ENCODE results near the gene IGFBP2.

Gene IGFBP2

DNA sequence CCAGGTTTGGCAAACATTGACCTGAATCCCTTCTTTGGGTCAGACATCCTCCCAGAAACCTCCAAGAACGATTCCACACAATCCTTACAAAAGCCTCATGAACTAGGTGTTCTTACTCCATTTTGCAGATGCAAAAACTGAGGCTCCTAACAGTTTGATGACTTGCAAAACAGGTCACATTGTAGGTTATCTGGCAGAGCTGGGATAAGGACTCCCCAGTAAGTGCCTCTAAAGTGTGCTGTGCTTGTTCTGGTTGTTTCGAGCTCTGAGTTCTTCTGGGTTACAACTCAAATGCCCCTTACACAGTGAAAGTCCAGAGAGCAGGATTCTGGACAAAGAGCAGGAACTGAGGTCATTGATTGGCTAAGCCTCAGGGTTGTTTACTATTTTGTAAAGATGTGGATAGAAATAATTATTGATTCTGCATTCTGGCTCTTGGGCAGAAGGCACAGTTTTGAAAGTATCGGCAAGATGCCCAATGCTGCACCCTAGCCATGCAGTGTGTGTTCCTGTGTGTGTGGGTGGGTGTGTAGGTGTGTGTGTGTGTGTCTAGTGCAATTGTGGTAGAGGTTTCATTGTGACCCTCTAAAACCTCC lies 17.0 kb upstream of the IGFBP2 start:
- DNase-seq: no peak

DNA sequence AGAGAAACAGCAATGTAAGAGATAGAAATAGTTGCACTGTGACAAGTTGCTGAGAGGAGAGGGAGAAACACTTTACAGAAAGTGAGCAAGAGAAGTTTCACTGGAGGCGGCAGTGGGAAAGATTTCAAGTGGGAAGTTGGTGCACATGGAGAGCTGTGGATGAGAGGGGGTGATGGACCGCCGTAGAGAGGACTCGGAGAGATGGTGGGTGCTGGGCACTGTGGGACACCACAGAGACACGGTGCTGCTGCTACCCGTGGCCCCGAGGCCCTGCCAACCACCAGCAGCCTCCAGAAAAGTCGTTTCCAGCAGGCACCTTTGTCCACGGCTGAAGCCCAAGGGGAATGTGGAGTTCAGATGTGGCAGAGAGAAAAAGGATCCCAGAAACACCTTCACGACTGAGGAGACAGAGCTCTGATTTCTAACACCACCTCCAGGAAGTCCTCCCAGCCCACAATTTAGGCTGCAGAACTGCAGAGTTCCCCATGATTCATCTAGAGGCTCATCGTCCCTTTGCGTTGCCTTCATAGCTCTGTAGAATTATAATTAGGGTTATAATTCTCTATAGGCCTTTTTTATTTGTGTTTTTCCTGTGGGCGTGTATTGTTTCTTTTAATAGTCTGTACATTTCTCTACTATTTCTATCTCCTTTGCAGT lies 15.9 kb upstream of the IGFBP2 start:
- DNase-seq: no peak

DNA sequence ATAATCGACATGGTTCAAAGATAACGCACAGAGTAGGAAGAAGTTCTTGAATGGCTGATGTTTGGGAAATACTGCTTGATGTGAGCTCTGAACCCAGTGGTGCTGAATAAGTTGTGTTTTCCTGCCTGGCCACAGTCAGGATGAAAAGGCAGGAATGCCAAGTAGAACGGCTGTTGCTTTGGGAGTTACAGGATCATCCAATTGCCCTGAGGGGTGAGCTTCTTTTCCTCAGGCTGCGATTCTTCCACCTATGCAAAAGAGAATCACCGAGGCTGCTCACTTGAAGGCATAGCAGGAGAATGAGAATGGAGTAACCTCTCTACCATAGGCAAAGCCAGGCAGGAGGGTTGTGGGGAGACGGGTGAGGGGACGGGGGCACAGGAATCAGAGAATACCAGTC lies 14.4 kb upstream of the IGFBP2 start:
- no peak for DNase-seq

DNA sequence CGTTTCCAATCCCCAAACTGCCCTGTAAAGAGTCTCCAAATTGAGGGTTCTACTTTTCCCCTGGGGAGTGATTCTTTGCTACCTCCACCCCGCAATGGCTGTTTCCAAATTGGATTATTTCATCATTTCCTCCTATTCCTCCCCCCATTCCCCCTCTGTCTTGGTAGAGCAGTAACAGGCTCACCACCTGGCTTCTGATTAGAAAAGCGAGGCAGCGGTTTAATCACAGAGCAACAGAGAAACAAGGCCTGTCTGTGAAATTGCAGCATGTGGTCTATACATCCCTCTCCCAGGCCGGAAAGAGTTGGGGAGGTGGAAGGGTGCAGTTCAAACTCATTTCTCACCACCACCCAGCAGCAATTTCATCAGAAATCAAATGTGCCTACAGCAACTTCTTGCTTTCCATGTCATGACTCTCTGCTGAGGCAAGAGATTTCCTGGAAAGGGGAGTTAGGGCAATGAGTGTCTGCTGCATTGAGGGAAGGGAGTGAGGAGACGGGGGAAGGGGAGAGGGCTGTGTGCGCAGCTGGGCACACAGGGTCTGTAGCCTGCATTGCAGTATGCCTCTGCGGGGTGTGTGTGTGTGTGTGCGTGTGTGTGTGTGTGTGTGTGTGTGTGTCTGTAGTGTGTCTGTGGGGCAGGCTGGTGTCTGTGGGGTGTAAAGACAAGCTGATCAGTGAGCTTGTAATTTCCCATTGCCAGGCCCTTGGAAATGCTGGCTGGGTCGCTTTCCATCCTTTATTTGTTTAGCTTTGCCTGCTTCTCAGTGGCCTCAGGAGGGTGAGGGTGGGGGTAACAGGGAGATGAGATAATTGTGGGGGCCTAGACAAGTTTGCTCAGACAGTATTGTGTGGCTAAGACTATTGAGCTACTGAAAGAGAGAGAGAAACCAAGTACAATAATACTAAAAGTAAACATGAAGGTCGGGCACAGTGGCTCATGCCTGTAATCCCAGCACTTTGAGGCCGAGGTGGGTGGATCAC lies 13.5 kb upstream of the IGFBP2 start:
- no peak for DNase-seq

DNA sequence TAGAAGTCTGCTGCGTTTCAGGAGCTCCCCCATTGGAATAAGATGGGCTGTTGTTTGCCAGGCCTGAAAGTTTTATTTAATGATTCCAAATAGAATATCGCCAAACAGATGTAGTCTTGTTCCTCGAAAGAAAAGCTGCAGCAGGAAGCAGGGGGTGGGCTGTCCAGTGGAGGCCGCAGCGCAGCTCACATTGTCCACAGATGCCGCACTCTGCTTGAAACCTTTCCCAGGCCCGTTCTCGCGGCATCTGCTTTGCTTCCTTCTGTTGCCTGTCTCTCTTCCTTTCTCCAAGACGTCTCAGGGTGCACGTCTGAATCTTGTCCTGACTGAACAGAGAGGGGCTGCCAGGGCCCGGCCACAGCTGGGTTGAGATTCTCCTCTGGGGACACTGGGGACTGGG lies 12.4 kb upstream of the IGFBP2 start:
- DNase-seq: no peak

DNA sequence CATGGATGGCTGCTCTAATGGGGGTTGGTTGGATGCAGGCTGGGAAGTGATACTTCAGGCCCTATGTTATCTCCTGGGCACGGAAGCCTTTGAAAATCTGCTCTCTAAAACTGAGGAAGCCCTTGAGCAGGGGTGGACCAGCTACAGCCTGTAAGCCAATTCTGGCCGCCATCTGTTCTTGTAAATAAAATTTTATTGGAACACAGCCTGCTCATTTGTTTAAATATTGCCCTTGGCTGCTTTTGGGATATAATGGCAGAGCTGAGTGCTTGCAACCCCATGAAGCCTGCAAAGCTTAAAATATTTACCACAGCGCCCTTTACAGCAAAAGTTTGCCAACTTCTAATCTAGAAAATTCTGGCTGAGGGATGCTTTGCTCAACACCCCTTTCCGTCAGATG lies 11.9 kb upstream of the IGFBP2 start:
- no peak for DNase-seq

DNA sequence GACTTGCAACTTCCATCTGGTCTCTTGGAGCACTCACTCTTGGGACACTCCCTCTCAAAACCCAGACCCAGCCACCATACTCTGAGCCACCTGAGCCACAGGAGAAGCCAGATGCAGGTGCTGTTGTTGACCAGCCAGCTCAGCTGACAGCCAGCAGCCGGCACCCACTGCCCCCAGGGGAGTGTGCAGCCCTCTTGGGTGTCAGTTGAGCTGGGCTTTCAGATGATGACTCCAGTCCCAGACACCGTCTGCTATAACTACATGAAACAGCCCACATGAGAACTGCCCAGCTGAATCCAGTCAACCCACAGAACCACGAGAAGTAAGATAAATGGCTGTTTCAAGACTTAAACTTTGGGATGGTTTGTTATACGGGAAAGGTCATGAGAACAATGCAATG lies 10.7 kb upstream of the IGFBP2 start:
- DNase-seq: no peak

DNA sequence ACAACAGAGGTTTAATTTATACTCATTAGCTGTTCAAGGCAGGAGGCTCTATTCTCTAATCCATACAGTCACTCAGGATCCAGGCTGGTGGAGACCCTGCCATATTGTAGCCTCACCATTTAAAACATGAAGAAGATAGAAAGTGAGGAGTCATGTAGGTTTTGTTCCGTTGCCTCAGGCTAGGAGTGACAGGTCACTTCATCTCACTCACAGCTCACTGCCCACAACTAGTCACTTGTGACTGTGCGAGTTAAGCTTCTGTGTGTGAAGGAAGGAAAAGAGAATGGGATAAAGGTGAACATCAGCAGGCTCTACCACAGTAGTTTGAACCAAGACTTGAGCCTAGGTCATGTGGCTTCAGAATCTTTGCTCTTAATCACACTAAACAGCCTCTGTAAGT lies 9.0 kb upstream of the IGFBP2 start:
- DNase-seq: no peak

DNA sequence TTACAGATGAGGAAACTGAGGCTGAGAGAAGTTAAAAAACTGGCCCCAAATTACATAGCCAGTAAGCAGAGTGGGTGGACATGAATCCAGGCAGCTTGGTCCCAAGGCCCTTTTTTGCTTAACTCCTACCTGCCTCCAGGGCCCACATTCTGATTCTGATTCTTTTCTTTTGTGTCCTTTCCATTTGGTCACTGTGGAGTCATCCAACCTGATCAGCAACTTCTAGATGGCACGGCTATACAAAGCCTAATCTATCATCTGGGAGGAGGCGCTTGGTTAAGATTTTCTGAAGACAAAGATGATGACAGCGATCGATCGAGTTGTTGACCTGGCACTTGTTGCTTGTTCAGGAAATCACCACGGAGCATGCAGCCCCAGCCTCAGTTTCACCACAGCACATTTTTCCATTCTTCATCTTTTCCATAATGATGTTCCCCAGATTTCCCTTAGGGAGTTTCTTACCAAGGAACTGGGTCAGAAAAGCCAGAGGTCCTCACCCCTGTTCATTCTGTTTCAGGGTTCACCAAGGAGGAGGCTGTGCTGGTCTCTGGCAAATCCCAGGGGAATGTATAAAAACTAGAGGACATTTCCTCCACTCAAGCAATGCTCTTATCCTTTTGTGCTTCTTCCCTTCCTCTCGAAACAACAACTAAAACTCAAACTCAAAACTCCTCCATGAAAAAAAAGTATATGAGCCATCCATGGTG lies 6.9 kb upstream of the IGFBP2 start:
- no peak for DNase-seq

DNA sequence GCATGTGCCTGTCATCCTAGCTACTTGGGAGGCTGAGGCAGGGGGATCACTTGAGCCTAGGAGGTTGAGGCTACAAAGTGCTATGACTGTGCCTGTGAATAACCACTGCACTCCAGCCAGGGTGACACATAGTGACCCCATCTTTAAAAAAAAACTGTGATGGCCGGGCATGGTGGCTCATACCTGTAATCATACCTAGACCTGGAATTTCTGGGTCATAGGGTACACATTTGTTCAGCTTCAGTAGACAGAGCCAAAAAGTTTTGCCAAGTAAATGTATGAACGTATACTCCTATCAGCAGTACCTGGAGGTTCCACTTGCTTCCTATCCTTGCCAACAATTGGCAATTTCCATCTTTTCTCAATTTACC lies 6.4 kb upstream of the IGFBP2 start:
- no peak for DNase-seq

DNA sequence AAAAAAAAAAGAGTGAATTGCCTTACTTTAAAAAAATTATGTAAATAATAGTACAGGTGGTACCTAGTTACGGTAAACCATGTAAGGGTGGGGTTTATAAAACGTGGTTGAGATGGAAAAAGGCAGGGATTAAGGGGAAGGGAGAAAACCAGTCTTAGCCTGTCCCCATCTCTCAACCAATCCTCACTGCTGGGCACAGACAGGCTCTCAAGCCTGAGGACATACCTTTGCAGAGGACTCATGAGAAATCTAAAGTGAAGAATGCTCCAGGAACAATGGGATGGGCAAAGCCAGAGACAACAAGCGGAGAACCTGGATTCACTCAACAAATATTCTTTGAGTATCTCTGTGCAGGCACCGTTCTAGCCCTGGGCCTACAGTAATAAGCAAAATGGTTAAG lies 3.4 kb upstream of the IGFBP2 start:
- DNase-seq: no peak

DNA sequence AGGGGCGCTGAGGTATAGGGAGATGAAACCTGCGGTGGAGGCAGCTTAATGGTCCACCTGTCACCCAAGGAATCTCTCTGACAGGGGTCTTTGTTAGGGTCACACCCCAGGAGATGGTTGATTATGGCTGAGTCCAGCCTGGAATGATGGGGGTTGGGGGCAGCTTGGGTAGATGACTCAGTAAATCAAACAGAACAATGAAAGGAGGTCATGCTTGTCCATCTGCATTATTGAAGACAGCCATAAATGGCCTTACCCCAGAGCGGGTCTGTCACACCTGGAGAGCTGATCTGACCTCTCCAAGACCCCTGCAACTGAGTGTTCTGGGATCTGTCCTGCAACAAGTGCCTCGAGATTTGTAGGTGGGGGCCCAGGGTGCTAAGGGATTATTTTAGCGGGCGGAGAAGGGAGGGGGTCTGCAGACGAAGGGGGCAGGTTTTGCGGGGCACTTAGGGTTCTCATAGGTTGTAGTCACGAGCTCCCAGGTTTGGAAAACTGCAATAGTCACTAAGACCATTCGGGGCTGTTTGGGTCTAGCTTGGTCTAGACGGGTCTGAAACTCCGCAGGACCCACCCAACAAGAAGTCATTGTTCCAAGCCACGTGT lies 771 bp upstream of the IGFBP2 start:
- DNase-seq: no peak

DNA sequence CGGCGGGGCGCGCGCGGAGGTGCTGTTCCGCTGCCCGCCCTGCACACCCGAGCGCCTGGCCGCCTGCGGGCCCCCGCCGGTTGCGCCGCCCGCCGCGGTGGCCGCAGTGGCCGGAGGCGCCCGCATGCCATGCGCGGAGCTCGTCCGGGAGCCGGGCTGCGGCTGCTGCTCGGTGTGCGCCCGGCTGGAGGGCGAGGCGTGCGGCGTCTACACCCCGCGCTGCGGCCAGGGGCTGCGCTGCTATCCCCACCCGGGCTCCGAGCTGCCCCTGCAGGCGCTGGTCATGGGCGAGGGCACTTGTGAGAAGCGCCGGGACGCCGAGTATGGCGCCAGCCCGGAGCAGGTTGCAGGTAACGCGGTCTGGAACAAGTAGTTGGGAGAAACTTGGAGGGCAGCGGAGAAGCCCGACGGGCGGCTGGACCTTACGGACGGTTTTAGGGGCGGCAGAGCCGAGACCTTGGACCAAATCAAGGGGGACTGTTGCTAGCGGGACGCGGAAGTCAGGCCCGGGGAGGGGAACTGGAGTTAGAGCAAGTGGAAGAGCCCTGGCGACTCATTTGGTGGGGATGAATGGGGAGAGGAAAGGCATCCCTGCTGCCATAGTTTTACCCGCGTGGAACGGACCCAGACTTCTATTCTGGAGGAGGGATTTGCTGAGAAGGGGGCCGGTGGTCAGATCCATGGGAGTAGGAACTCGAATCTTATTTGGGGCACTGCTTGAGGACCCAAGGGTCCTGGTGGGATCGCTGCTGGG lies 573 bp downstream of the IGFBP2 start:
- DNase-seq: no peak

DNA sequence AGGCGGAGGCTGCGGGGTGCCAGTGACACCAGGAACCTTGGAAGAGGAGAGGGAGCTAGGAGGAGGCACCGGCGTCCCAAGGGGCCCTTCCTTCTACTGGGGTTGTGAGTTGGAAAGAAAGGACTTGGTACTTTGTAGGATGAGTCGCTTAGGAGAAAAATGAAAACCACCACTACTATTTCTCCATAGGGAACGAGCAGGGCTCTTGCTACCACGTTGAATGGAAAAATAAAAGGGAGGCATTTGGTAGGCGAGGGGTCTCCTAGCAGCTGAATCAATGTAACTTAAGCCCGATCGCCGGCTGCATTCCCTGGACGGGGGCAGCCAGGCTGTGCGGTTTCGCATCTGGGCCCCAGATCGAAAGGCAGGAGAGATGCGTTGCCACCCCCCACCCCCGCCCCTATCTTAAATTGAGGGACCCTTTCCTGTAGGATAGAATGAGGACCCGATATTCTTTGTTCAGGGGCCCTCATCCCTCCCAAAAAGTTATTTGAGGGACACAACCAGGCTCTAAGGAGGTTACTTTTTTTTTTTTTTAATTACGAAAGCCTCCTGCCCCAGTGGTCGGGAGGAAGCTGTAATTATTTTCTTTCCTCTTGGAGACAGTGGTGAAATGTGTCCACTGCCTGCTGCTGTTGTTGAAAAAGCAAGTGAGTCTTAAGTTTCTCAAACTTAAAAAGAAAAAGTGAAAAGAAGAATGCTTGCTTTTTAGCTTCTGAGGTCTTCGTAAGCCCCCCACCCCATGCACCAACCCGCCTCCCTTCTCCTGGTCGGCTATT lies 1.3 kb downstream of the IGFBP2 start:
- DNase-seq: no peak

DNA sequence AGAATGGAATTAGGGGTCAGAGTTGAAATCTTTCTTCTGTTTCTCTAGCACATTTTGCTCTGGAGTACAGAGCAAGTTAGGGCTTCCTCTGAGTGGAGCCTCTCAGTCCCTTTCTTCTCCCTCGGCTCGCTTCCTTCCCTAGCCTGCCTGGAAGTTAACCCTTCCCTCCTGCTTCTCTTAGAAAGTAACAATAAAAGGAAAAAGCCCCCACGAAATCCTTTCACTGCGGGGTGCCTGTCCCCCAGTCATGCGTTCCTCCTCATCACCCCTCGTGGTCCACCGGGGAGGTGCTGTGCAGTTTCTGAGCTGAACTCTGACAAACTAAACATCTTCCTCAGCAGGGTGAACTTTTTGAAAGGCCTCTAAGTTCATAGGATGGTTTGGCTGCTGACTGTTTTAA lies 2.0 kb downstream of the IGFBP2 start:
- no peak for DNase-seq

DNA sequence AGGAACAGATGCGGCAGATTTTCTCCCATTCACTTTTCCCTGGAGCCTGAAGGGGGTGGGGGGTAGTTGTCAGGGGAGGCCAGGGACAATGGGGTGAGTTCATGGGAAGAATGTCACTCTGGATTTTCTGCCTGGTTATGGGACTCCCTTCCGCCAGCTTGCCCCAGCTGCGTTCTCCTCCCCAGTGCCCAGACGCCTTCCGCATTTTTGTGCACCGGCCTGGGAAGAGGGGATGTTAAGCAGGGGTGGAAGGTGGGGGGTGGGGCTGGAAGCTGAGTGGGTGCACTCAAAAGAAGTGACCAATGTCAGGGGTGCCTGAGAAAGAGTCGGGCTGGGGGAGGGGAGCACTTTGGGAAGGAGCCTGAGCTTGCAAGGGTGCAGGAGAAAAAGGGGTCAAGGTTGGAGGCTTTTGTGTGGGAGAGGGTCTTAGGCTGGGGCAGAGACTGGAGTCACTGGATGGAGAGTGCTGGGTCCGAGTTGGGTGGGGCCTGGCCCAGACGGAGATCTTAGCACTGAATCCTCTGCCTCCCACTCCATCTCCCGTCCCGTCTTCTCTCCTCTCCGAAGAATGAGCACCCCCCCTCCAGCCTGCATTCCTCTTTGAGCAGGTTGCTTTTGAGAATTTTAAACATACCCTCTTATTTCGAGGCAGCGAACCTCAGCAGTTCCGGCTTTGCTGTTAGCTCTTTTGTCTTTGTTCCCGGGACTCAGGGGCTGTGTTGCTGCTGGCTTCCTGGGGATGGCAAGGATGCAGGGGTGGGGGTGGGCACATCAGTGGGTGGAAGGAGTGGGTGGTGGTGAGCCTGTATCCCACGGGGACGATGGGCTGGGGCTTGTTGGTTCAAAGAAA lies 2.7 kb downstream of the IGFBP2 start:
- no peak for DNase-seq

DNA sequence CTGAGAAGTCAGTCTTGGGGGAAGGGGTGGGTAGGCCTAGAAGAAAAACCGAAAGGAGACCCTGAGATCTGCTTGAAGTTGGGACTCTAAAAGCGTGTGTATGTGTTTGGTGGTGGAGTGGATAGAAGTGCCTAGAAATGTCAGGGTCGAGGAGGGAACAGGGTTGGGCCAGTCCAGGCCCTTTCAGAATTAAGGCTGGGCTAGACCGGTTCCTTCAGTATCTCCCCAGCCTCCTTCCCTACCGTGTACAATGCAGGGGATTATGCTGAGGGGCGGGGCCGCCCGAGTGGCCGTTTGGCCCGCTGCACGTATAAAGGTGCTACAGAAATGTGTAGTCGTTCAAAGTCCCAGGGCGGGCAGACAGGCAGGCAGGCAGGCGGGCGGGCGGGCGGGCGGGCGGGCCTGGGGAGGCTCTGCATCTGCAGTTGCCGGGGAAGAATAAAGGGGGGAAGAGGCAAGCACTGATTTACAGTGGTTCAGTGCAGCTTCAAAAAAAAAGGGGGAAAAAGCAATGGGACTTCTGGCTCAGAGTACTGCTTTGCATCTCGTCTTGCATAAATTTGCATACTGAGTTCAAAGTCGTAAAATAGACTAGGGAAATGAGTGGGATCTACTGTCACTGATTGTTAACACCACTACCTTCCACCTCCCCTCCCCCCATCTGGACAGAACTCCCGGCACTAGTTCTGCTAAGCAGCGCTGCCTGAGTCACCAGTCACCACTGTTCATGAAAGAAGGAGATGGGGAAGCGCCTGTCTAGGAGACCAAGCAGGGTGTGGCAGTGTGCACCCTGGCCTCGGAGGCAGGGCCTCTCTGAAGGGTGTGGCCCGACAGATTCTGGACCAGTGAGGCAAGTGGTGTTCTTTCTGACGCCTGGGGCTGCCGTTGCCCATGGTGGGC lies 3.6 kb downstream of the IGFBP2 start:
- no peak for DNase-seq

DNA sequence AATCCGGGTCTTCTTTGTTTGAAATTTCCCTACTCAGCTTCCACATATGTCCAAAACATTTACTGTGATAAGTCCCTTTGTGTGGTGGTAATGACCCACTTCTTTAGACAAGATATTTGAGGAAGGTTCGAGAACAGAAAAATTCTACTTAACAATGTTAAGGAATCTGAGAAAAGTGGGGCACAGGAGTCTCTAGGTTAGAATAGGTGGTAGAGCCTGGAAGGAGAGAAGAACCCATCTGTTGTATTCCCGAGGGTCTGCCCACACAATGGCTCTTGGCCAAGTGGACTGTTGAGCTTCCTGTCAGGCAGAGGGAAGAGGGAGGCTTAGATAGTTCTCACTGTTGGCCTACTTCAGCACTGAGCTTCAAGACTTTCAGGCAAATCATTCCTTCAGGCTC lies 4.3 kb downstream of the IGFBP2 start:
- no peak for DNase-seq

DNA sequence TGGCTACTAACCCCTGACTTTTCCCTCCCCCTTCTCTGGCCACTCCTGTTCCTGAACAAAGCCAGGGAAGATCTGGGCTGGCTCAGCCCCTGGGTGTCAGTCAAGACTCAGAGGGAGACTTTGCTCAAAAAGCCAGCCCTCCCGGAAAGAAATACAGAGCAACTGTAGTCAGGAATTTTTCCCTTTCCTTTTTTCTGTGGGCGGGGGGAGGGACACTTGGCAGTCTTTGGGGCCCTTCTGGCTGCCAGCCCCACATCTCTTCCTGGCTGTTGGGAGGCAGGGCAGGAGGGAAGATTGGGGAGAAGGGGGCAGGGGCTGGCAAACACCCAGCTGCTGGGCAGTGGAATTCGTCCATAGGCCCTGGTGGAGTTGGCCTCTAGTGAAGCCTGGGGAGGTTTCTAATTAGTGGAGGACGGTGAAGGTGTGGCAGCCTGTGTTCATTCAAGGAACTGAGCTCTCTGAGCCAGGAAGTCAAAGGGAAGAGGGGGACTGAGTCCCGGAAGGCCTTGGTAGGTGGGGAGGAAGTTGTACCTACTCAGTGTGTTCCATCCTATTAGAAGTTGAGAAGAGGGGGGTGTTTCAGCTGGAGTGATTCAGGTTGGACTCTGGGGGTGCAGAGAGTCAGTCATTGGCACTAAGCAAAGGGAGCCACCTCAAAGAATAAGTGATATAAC lies 10.9 kb downstream of the IGFBP2 start:
- DNase-seq: no peak

Data from CD4-positive, alpha-beta T cell treated with Interleukin-17A for 1 hour (primary cell).